Posterior cingulate gyrus (tissue), 11 donors: Measurements from ENCODE around the gene STX3.
"Not testable (repeated sequence)": the region's sequence is repeated elsewhere in the genome, so short reads cannot be mapped to it uniquely, and the experiment has no call there.

Experiments used
- DNase-seq, 10 donors: peaks; one replicate each; pipeline versions ENCODE4 v3.0.0 to v3.0.0-alpha.2; 2020 to 2021; ENCODE audit warnings: mixed read lengths in 3 of 10
- intact Hi-C: fragments of 100-400 bp; cut with DNase I; formaldehyde crosslinking; loops from one replicate; pipeline ENCODE4 v1.15.1; 2023

Gene STX3

DNA sequence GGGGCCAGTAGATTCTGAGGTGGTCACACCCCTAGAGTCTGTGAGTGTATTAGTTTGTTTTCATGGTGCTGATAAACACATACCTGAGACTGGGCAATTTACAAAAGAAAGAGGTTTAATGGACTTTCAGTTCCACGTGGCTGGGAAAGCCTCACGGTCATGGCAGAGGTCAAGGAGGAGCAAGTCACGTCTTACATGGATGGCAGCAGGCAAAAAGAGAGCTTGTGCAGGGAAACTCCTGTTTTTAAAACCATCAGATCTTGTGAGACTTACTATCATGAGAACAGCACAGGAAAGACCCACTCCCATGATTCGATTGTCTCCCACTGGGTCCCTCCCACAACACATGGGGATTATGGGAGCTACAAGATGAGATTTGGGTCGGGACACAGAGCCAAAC lies 29.3 kb downstream of the STX3 start:
- DNase-seq, intact Hi-C loops: not testable (repeated sequence)

DNA sequence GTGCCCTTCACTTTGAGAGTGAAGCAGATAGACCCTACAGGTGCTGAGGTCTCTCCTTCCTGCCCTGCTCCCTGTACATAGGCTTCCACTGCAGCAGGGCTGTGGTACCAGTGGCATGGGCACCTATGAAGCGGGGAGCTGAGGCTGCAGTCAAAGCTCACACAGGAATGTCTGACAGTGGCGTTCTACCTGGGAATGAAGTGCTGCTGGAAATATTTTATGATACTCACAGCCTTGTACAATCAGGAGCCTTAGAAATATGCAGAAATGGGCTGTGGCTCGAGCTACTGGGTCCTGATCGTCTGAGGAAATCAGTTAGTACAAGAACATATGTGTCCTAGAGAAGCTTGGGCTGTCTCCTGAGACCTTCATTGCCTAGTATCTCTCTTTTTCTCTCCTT lies 30.6 kb downstream of the STX3 start:
- intact Hi-C loops, result no loop called here
- DNase-seq, result no peak

DNA sequence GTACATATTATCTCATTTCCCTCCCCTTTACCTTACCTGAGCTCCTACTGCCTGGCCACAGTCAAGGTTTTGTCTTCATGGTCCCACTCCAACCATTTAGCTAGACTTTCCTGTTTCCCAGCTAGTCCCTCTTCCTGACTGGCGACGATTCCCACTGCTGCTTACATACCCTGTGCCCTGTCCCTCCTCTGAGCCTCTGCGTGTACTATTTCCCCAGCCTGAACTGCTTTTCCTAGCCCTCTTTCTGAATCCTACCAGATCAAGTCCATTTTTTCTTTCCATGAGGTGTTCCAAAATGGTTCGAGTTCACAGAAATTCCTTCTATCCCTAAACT lies 32.0 kb downstream of the STX3 start:
- no peak for DNase-seq
- intact Hi-C loops, result no loop called here

DNA sequence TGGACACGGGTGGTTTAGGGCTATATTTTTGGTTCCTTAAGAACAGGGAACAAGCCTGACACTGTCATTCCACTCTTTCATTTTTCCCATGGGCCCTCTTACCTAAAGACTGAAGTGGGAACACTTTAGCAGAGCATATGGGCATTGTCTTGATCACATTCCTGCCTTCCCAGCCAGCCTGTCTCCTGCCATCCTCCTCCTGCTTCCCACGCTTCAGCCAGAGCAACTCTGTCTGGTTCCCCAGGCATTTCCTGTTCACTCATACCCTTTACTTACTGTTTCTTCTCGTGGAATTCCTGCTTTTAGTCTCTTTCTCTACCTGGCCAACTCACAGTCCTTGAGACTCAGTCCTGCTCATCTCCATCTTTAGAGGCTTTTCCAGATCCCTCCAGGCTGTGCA lies 32.6 kb downstream of the STX3 start:
- peak in 6 of 10 donors; percentile 16 to 86 (median 56) for DNase-seq
- intact Hi-C loops, result no loop called here

DNA sequence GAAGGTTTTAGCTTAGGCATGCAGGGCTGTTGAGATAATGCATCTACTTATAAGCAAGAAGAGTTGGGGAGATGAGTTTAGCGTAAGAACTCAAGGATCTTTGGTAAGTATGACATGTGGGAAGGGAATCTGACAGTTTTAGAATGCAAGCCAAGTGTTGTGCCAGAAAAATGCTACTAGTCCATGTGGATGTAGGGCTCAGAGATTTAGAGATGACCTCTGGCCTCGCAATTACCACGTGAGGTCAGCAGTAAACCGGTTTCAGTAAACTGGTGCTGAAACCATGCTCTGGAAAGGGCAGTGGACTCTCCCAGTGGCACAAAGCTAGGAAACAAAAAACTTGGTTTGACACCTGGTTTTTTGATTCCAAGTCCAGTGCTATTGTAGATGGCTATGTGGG lies 36.5 kb downstream of the STX3 start:
- intact Hi-C loops, result no loop called here
- DNase-seq, result no peak

DNA sequence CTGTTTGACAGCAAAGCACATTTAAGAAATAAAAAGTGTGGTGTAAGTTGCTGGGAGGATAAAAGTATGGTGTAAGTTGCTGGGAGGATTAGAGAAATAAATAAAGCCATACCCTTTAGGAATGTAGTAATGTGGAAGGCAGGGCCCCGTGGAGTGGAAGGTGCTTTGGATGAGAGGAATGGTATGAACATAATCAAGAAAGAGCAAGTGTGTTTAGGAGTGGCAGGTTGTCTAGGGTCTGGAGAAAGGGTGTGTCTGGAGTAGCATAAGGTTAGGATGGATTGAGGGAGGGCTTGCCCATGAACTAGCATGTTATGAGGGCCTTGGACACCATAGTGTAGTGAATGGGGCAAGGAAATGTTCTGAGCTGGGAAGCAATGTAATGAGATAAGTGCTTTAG lies 37.3 kb downstream of the STX3 start:
- no peak for DNase-seq

DNA sequence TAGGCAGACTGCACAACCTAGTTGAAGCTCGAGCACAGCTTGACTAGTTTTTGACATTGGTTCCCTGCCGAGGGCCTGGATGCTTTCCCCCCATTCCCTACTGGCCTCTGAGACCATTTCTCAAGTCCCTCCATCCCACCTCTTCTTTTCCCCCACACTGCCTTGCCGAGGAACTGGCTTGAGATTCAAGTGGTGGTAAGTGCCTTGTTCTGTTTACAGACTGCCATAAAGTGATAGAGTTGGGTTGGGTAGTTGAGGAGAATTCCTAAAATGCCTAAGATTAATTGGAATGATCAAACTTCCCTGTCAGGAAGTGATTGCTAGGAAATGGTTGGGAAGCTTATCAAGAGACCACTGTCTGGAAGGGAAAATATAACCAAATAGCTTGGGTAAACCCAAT lies 39.2 kb downstream of the STX3 start:
- intact Hi-C loops, result no loop called here
- DNase-seq, result no peak

More for the DNA sequence above, 37.3 kb downstream of the STX3 start:
- intact Hi-C loops, result no loop called here

DNA sequence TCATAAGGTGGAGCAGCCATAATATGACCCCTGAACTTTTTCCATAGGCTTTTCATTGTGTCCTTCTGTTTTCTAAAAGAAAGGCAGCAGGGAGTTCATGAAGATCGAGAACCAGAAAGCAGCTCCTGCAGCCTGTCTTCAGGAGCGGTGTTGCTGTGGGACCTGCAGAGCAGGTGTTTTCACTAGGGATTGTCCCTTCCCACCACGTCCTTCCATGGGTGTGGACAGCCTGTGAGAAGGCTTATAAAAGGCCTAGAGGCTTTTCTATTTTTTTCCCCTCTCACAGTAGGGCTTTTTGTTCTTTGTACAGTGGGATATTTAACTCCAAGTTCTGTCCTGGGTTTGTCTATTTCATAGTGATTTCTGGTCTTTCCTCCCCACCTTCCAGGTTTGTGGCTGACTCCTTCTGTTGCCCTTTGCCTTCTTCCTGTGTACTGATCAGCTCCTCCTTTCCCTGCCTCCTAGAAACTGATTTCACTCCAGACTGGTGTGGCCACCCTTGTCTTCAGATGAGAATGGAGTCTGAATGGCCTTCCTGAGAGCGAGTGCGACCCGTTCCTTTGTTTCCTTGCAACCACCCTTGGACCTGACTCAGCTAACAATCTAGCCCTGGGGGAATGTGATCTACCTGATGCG lies 45.3 kb downstream of the STX3 start:
- intact Hi-C loops, result loop anchor here (5.0 kb wide), 1 partner anchor 133 kb away; the partner anchor contains the start of gene PATL1
- no peak for DNase-seq

DNA sequence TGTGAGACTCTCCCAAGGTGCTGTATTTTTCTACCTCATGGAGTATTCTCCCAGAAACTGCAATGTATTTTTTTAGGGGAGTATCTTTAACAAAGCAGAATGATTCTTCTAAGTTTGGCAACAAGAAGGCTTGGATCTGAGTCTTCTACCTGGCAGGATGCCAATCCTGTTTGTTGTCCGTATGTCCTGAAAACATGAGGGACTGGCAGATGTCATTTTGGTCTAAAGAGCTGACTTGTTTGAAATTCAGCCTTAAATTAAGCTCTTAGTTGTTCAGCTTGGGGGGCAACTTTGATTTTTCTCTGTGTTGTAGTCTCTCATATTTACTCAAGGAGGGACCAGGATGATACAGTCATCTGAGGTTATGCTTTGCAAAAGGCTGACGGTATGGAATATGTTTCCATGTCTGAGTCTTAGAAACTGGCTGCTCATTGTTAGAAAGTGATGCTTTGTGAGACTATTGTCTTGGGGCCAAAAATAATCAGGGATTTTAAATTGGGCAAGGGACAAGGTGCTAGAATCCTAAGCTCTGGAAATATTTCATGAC lies 46.1 kb downstream of the STX3 start:
- DNase-seq, result no peak
- intact Hi-C loops, result loop anchor here (5.0 kb wide), 1 partner anchor 134 kb away; the partner anchor contains the start of gene PATL1

DNA sequence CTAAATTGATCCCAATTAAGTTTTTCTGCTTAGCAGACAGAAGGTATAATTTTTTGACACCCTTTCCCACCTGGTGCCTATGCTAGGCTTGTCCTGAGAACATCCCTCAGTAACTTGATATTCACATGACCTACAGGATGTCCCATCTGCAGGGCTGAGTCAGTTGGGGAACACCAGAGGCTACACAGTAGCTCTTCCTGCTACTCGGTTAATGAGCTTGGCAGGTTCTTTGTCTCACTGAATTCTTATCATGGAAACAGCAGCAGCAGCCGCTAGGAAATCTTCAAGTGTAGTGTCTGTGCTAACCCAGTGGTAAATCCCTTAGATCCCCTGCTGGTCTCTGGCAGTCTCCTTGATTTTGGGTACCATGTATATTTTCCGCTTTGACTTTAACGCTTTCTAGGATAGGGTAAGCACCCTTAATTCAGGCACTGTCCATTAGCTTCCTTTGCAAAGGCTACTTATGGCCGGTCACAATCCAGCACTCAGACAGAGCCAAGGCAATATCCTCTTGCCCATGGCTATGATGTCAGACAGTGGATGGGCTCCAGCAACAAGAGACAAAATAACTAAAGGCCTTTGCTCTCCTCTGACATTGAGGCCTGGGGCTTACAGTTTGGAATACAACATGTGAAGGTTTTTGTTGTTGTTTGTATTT lies 46.9 kb downstream of the STX3 start:
- intact Hi-C loops, result loop anchor here (1.0 to 5.0 kb wide), 3 partner anchors 48 to 265 kb away; partner anchors contain the start of gene PATL1
- DNase-seq, result peak in 3 of 10 donors; percentile 16 to 21 (median 20)

DNA sequence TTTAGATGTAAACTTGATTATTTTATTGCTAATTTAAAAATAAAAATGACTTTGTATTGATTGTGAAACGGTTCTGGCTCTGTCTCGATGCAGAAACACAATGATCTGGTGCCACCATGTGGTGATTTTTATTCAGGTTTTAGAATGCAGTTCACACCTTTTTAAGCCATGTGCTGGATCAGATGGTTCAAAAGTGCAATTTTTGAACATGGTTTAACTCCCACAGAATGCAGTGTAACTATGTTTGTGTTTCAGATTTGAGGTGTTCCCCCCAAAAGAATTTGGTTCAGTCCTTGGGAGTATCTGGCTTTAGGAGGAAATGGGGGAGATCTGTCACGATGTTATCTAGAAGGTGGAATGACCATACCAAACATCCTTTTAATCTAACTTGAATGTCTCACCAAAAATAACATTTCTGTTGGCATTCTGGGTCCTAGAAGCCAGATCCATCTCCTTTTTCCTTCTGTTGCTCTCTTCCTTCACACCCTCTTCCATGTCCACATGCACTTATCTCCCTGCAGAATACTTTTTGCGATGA lies 47.5 kb downstream of the STX3 start:
- peak in 2 of 10 donors; percentile 14 to 17 for DNase-seq
- intact Hi-C loops, result loop anchor here (1.0 to 5.0 kb wide), 3 partner anchors 48 to 265 kb away; partner anchors contain the start of gene PATL1

DNA sequence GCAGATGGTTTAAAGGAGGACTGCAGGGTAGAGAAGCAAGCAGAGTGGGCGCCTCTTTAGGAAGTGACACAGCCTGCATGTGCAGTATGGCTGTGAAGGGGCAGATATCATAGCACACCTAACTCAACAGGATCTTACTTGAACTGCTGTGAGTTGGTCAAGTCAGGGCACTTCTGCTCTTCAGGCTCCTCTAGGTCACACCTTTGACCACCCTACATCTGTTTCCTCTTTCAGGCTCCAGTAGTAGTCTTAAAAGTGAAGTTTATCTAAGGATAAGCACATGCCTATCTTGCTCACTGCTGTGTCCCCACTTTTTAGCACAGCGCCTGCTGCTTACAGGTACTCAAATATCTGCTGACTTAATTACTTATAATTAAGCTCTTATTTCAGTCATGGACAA lies 48.9 kb downstream of the STX3 start:
- intact Hi-C loops, result loop anchor here (5.0 kb wide), 1 partner anchor 137 kb away; the partner anchor contains the start of gene PATL1
- DNase-seq, result no peak

DNA sequence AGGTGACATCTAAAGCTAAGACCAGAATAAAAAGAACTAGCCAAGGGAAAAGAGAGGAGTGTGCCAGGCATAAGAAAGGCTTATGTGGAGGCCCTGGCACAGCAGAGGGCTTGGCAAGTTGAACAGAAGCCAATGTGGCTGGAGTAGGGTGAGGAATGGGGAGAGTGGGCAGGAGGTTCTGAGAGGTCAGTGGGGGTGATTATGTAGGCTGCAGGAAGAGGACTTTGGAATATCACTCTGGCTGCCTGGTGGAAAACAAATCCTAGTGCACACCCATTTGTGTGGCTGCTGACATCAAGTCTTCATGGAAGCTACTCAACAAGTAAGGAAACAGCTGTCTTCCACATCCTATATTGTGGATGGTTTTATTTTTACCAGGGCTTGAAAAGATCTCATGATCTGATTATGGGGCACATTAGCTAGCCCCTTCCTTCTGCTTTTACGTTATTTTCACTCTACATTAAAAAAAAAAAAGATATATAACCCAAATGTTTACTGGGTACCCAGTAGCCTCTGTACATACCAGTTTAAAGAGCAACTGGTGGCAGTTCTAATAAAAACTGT lies 52.0 kb downstream of the STX3 start:
- intact Hi-C loops, result no loop called here
- no peak for DNase-seq

DNA sequence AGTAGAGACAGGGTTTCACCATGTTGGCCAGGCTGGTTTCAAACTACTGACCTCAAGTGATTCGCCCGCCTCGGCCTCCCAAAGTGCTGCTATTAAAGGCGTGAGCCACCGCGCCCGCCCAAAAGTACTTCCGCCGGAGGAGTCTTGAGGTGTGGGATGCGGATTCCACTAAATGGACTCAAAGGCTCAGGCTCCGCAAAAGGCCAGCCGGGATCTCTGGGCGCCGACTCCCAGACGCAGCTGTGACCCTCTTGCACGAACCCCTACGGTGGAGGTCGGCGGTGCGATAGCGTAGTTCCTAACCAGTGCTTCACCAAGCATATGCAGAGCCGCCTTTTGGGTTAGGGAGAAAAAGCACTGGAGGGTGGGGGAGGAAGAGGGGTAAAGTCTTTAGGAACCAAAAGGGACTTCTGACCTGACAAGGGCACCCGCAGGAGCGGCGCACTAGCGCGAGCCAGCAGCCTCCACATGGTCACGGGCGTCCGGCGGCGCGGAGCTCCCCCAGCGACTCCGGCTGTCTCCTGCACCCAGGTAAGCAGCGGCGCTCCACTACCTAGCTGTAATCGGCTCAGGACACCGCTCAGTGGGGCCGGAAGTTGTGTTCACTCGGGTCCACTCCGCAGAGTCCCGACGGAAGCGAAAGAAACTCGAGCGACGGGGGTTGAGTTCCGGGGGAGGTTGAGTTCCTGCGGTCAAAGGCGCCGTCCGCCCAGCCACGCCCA lies 55.2 kb downstream of the STX3 start, which contains the start of gene MRPL16:
Gene MRPL16 (minus strand): TSS at position 590 of the 722 bp plus-strand sequence. CDS start 120 bp downstream, at position 470.
- intact Hi-C loops, result no loop called here
- peak; percentile 79 to 97 (median 86) for DNase-seq

DNA sequence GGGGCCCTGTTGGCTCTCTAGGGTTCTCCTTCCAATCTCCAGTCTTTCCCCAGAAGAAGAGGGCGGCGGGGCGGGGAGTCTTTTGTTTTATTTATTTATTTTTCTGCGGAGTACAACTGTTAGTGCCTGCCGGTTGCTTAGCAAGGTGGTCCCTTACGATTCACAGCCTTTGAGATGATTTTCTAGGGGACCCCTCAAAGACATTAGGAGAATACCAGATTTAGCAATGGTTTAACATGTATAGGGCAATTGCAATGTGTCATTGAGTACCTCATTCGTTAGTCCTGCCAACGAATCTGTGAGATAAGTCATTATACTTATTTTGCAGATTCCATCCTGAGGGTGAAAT lies 55.7 kb downstream of the STX3 start:
- DNase-seq, result no peak
- intact Hi-C loops, result no loop called here

DNA sequence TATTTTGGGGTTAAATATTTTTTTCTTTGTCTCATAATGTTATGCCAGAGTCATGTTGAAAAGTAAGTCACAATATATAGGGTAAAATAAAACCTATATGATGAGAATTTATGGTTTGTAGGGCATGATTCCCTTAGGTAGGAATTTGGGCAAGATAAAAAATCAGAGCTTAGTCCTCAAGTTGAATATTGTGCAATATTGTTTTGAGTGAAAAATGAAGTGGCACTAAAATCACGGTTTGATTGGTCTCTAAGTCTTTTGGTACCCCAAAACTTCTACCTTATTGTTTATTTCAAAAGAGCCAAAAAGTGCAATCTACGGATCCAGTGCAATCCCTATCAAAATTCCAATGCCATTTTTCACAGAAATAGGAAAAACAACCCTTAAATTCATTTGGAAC lies 57.0 kb downstream of the STX3 start:
- intact Hi-C loops, result no loop called here
- no peak for DNase-seq

DNA sequence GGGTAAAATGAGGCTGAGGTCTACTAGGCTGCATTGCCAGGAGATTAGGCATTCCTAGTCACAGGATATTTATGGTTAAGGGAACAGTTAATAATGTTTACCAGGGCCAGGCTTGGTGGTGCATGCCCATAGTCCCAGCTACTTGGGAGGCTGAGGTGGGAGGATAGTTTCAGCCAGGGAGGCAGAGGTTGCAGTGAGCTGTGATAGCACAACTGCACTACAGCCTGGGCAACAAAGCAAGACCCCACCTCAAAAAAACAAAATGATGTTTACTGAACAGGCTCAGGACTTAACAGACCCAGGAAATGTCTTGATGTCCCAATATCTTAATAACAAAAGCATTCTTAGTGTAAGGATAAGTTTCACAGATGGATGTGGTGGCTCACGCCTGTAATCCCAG lies 58.2 kb downstream of the STX3 start:
- intact Hi-C loops, result no loop called here
- DNase-seq, result no peak

DNA sequence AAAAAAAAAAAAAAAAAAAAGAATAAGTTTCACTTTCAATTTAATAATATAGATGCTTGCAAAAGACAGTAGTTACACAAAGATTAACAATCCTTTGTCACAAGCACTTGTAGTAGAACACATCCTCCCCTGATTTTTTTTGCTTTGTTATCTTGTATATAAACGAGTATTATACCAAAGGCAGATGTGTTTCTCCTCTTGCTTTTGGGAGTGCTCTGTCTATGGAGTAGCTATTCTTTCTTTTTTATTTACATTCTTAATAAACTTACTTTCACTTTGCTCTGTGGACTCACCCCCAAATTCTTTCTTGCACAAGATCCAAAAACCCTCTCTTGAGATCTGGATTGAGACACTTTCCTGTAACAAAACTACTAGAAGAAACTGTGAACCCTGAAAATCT lies 58.8 kb downstream of the STX3 start:
- intact Hi-C loops, result no loop called here
- DNase-seq, result no peak

DNA sequence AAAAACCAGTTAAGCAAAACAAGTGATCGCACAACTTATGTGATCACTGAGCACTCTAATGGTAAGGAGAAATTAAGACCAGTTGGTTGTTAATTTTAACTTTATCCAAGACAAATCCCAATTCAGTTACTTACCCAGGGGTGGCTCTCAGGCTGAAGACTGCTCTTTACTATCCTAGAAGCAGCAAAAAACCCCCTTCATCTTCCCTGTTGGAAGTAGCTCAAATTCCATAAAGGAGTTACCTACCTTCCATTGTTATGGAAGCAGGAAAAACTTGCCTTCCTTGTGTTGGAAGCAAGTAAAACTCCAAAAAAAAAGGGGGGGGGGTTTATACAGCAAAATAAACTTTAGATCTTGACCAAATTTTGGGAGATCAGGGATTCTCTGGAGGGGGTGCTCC lies 60.6 kb downstream of the STX3 start:
- DNase-seq, result no peak
- intact Hi-C loops, result no loop called here

DNA sequence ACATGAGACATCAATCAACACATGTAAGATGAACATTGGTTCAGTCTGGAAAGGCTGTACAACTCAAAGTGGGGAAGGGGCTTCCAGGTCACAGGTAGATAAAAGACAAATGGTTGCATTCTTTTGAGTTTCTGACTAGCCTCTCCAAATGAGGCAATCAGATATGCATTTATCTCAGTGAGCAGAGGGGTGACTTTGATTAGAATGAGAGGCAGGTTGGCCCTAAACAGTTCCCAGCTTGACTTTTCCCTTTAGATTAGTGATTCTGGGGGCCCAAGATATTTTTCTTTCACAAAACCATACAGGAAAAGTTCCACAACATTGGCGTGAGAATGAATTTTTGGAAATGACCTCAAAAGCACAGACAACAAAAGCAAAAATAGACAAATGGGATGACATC lies 61.3 kb downstream of the STX3 start:
- intact Hi-C loops, DNase-seq: not testable (repeated sequence)

DNA sequence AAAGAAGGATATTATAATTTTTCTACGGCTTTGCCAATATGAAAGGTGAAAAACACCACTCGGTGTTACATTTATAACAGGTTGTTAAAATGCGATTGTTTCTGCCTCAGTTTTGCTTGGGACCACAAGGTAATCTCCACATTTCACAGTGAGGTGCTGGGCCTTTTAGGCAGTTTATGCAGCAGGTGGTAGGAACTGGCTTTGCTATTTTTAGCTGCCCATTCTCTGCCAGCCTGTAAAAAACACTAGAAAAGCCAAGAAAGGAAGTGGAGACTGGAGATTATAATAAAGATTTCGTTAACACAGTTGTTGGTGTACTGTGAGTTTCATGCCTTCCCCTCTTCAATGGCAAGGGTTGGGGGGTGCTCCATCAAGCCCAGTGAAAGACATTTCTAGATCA lies 63.4 kb downstream of the STX3 start:
- intact Hi-C loops, result no loop called here
- DNase-seq, result no peak
